C4-2B (cell line): ENCODE data around the gene PRKCB.

Experiments used
- CTCF ChIP-seq: fragments of 450-650 bp; conservative IDR thresholded peaks from 2 replicates; pipeline ENCODE4 v1.5.1; 2017; ENCODE audit warnings: mild to moderate bottlenecking
- ZFX ChIP-seq: fragments of 450-650 bp; IDR thresholded peaks from 2 replicates; pipeline ENCODE4 v1.6.1; 2017

GRCh38 chr16:24174504-24174903 is 338.7 kb downstream of the PRKCB start:
- TF ChIP-seq CTCF: no peak
- no peak for TF ChIP-seq ZFX
